ENCODE measurements around the gene ADAM33. TPM values are rescaled to one million over a fixed set of nuclear protein-coding genes. Genes with fewer than 3 reads are reported as not detected.

Gene ADAM33
- total RNA-seq, 1 experiment from 2014 or later: 0.11 TPM

DNA sequence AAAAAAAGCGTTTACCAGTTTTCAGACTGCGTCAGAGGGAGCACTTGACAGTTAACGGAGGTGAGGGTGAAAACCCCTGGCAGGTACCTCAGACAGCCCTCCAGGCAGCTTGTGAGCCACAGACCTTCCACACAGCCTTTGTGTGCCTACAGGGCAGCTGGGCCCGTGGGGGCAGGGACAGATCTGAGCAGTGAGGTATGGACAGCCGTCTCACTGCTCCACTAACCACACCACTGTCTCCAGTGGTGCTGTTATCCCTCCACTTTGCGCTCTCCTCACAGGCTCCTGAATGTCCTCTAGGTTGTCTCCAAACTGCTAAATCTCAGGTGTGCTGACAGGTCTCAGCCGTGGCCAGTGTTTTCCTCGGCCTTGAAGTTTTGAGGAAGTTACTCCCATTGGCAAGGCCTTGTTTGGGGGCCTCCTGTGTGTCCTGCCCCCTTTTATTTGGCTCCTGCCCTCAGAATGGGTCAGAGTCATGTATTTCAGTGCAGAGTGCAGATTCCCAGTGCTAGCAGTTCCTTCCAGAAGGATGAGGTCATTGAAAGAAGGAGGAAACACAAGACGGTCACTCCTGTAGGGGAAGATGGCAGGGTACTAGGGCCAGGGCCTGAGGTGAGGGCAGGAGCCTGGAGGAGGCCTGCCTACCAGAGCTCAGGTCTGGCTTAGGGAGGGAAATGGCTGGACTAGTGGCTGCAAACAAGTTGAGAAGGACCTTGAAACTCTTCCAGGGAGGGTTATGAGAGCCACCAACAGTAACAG, 30.4 kb downstream of the ADAM33 start:
- no peak for ATAC-seq
- CTCF ChIA-PET: no interaction called here

GRCh38 chr20:3648951-3649350, 32.9 kb downstream of the ADAM33 start:
- Histone ChIP-seq H3K9me3 (ENCODE audit: low read length) (no peaks in the 10 kb centered on the region), H3K4me2 (ENCODE audit: low read length) (no peak overlapping the region), H3K27me3 (ENCODE audit: low read length) (no peaks in the 10 kb centered on the region), H3K27ac (ENCODE audit: low read length) (no peak overlapping the region), H3F3A (ENCODE audit: low read length, unreplicated experiment) (no peaks in the 10 kb centered on the region), H3K9ac (ENCODE audit: low read length) (no peak overlapping the region), H2AFZ (ENCODE audit: low read length) (no peak overlapping the region), H3K4me1 (ENCODE audit: insufficient read depth, low read length) (peaks cover 23% of the 10 kb centered on the region), H3K79me2 (ENCODE audit: low read length) (no peaks in the 10 kb centered on the region), H3K9me2 (replicated peaks; ENCODE audit: low read length) (no peaks in the 10 kb centered on the region), H4K20me1 (ENCODE audit: low read length) (no peaks in the 10 kb centered on the region), H3K36me3 (ENCODE audit: low read depth, low read length) (no peaks in the 10 kb centered on the region; the same call in 1 of the 2 replicates), H3K4me3 (ENCODE audit: low read length) (no peak overlapping the region)
- ChIA-PET POLR2A (ENCODE audit: unreplicated experiment) (no interaction called here), CTCF (no interaction called here)
- TF ChIP-seq CTCF (conservative IDR thresholded peaks at IDR 0.05; ENCODE audit: low read depth, low read length): no peak
- TF ChIP-seq EZH2phosphoT487 (IDR thresholded peaks at IDR 0.05; ENCODE audit: borderline replicate concordance, low read length): no peak
- TF ChIP-seq EZH2 (IDR thresholded peaks at IDR 0.05; ENCODE audit: low read length, unreplicated experiment): no peak
- DNase-seq: no peak
- ATAC-seq: no peak
- BruUV-seq (replicated peaks): no TSS peak
- intact Hi-C loops (cut with micrococcal nuclease): no loop called here

More for the DNA sequence above, 30.4 kb downstream of the ADAM33 start:
- POLR2A ChIA-PET (ENCODE audit: unreplicated experiment): no interaction called here
- Histone ChIP-seq H4K20me1 (ENCODE audit: low read length) (no peaks in the 10 kb centered on the region), H3F3A (ENCODE audit: low read length, unreplicated experiment) (no peaks in the 10 kb centered on the region), H3K9me3 (ENCODE audit: low read length) (no peaks in the 10 kb centered on the region), H3K9ac (ENCODE audit: low read length) (no peak overlapping the region), H3K27ac (ENCODE audit: low read length) (no peak overlapping the region), H3K4me1 (ENCODE audit: insufficient read depth, low read length) (peaks cover 10% of the 10 kb centered on the region), H3K9me2 (replicated peaks; ENCODE audit: low read length) (no peaks in the 10 kb centered on the region), H3K4me3 (ENCODE audit: low read length) (no peak overlapping the region), H3K36me3 (ENCODE audit: low read depth, low read length) (no peaks in the 10 kb centered on the region; the same call in 1 of the 2 replicates), H3K79me2 (ENCODE audit: low read length) (no peaks in the 10 kb centered on the region), H2AFZ (ENCODE audit: low read length) (no peak overlapping the region), H3K4me2 (ENCODE audit: low read length) (no peak overlapping the region), H3K27me3 (ENCODE audit: low read length) (no peaks in the 10 kb centered on the region)
- BruUV-seq (replicated peaks): no TSS peak
- no peak for TF ChIP-seq EZH2 (IDR thresholded peaks at IDR 0.05; ENCODE audit: low read length, unreplicated experiment)
- no peak for DNase-seq
- intact Hi-C loops (cut with micrococcal nuclease): no loop called here

- DNase-seq (no peak), ATAC-seq (no peak)
- H3K4me1 ChIP-seq (ENCODE audit: insufficient read depth, low read length): peaks cover 23% of the 10 kb centered on the region
- H2AFZ ChIP-seq (ENCODE audit: low read length): no peak overlapping the region
- H4K20me1 ChIP-seq (ENCODE audit: low read length): no peaks in the 10 kb centered on the region
- no peaks in the 10 kb centered on the region for H3K79me2 ChIP-seq (ENCODE audit: low read length)
- TF ChIP-seq CTCF (conservative IDR thresholded peaks at IDR 0.05; ENCODE audit: low read depth, low read length) (no peak), EZH2 (IDR thresholded peaks at IDR 0.05; ENCODE audit: low read length, unreplicated experiment) (no peak), EZH2phosphoT487 (IDR thresholded peaks at IDR 0.05; ENCODE audit: borderline replicate concordance, low read length) (no peak)
- H3K27me3 ChIP-seq (ENCODE audit: low read length): no peaks in the 10 kb centered on the region
- no peak overlapping the region for H3K4me3 ChIP-seq (ENCODE audit: low read length)
- H3K9me3 ChIP-seq (ENCODE audit: low read length): no peaks in the 10 kb centered on the region
- H3K9ac ChIP-seq (ENCODE audit: low read length): no peak overlapping the region
- intact Hi-C loops (cut with micrococcal nuclease): no loop called here
- H3K9me2 ChIP-seq (replicated peaks; ENCODE audit: low read length): no peaks in the 10 kb centered on the region
- no peaks in the 10 kb centered on the region; the same call in 1 of the 2 replicates for H3K36me3 ChIP-seq (ENCODE audit: low read depth, low read length)
- BruUV-seq (replicated peaks): no TSS peak
- POLR2A ChIA-PET (ENCODE audit: unreplicated experiment): no interaction called here
- no peak overlapping the region for H3K27ac ChIP-seq (ENCODE audit: low read length)
- CTCF ChIA-PET: no interaction called here
- no peaks in the 10 kb centered on the region for H3F3A ChIP-seq (ENCODE audit: low read length, unreplicated experiment)
- no peak overlapping the region for H3K4me2 ChIP-seq (ENCODE audit: low read length)
Measured at GRCh38 chr20:3647473-3647872, 34.3 kb downstream of the ADAM33 start.

All from PC-3 (cell line).